NCI-H446 treated with DMSO at 0.1 percent for 48 hours (cell line): ENCODE results near the gene GRAP2.
"Not testable (repeated sequence)": the region's sequence is repeated elsewhere in the genome, so short reads cannot be mapped to it uniquely, and the experiment has no call there.

Experiments used
- DNase-seq: peaks from one replicate; lab custom pipeline; 2025; lab: John Stamatoyannopoulos, UW

Gene GRAP2

GRCh38 chr22:39897841-39898240 lies 3.0 kb upstream of the GRAP2 start:
- DNase-seq: no peak

GRCh38 chr22:39898997-39899396 lies 1.9 kb upstream of the GRAP2 start:
- DNase-seq: no peak

DNA sequence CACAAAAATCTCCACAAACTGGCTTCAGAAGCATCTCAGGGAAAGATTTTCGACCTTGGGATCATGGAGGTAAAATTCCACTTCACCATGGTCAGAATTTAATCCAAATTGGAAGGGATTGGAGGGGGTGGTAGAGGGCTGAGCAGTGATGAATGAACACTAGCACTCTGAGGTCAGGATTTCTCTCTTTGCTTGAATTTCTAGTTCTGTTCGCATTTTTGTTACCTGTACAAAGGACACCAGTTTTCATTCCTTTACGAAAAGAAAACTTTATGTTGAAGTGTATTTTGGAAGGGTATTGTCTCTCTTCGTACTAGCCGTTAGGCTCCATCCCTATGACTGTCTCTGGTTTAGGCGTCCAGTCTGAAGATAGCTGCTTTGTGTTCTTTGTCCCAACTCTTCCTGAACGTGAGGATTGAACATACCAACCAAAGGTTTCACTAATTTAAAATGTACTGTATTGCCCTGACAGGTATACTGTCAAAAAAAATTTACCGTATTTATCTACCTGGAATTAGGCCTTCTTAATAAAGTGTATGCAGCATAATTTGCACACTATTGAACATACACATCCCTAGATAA lies 772 bp downstream of the GRAP2 start:
- DNase-seq: no peak

- not testable (repeated sequence) for DNase-seq
Measured at GRCh38 chr22:39904024-39904423, 3.1 kb downstream of the GRAP2 start.

GRCh38 chr22:39904862-39905261 lies 4.0 kb downstream of the GRAP2 start:
- DNase-seq: no peak

DNA sequence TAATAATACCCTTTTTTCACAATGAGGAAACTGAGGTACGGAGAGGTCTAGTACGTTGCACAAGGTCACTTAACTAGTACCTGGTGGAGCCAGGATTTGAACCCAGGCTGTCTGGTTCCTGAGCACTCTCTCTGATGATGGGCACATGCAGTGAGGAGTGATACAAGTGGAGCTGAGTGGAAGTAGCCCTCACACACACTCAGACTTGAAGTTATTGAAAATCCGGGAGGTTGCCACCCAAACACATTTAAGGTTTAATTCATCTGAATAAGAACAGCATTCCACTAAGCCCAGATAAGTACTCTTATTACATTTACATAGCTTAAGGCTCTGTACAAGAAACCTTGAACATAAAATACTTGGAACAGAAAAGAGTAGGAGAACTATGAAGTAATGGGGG lies 4.8 kb downstream of the GRAP2 start:
- DNase-seq: no peak

DNA sequence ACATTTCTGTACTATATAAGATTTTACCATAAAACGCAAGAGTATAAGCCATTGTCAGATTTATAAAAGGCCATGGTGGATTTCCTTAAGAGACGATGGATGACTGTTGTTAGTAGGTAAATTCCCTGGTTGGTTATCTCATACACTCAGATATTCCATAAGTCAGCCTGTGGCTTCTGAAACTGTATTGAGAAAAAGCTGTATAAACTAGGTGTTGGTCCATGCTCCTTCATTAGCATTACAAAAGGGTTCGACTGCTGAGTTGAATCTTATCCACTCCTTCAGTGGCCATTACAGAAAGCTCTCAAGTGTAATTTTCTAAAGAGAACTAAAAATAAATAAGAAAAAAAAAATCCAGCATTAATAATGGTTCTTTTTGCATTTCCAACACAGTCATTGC lies 5.3 kb downstream of the GRAP2 start:
- DNase-seq: no peak

GRCh38 chr22:39907047-39907446 lies 6.2 kb downstream of the GRAP2 start:
- DNase-seq: no peak

GRCh38 chr22:39907605-39908097 lies 6.8 kb downstream of the GRAP2 start:
- DNase-seq: no peak

GRCh38 chr22:39908136-39908535 lies 7.3 kb downstream of the GRAP2 start:
- DNase-seq: no peak

DNA sequence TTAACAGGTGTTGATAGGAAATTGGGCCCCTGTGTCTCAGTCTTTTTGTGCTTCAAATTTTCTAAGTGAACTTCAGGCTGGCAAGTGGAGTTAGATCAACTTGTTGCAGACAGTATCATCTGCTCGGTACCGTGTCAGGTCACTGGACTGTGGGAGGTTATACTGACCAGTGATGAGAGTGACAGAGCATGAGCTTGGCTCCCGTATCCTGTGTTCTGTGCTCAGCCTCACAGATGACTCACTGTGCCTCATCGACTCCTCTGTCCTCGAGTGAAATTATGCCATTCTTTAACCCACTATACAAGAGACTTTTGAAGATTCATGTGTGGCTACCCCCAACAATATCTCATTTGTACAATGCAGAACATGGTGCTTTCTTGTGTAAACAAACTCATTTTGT lies 7.9 kb downstream of the GRAP2 start:
- no peak for DNase-seq

GRCh38 chr22:39910876-39911613 lies 10.2 kb downstream of the GRAP2 start:
- no peak for DNase-seq

- DNase-seq: no peak
Measured at GRCh38 chr22:39913321-39913720, 12.4 kb downstream of the GRAP2 start.

DNA sequence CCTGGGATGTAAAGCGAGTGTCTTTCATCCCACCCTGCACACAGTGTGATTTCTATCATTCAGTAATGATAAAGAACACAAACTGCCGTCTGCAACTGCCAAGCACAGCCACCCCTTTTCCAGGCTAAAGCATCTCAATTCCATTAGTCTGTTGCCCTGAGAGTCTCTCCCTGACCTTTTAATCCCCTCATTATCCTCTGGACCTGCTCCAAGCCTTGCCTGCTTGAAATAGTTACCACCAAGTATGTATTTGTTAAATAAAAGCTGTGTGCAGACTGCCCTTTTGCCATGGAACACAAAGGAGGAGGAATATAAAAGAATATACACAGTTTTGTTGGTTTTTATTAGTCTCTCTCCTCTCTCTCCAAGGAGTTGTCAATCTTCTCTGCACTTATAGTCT lies 13.0 kb downstream of the GRAP2 start:
- DNase-seq: no peak

GRCh38 chr22:39914584-39914983 lies 13.7 kb downstream of the GRAP2 start:
- no peak for DNase-seq

GRCh38 chr22:39915295-39915726 lies 14.4 kb downstream of the GRAP2 start:
- DNase-seq: no peak

GRCh38 chr22:39916496-39916895 lies 15.6 kb downstream of the GRAP2 start:
- no peak for DNase-seq

DNA sequence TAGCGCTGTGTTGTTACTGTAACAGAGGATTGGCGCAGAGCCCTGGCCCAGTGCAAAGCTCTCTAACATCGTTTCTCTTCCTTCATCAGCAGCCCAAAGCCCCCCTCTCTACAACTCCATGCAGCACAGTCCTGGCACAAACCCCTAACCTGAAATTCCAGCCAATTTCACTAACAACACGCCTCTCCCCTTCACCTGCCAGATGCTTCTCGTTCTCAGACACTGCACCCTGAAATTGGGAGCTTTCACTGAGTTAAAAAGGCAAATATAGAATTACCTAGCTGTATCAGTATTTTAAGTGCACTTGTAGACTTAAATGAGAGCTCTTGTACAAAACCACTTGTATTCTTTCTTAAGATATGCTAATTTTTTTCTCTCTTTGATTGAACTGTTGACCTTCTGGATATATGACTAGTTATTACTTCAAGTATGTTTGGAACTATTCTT lies 16.3 kb downstream of the GRAP2 start:
- no peak for DNase-seq

DNA sequence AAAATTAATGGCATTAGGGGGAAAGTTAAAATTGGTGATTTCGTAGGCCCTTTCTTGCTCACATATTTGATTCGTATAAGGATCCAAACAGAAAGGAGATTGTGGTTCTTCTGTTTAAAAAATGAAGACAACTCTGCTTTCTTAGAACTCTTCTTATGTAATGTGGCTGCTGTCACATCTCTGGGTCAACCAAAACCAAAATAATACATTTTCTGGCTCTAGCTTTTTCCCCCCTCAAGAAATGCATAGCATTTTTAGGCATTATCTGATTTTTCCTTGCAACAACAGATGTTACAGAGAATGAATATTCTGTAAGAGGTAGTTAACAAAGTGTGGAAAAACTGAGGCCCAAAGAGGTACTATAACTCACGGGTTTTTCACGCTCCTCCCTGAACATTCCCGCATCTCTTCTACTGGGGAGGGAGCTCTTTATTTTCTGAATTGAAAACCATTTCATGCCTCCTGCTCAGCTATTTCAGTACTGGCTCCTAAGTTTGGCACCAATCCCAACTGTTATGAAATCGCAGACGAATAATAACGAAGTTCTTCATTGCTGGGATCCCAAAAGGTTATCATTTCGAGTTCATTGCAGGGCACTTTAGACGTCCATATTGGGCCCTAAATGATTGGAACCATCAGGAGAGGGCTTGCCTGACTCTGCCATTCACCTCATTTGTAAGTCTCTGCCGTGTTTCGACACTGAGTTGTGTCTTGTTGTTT lies 17.1 kb downstream of the GRAP2 start:
- DNase-seq: no peak

GRCh38 chr22:39920134-39920743 lies 19.4 kb downstream of the GRAP2 start:
- no peak for DNase-seq

GRCh38 chr22:39923696-39924095 lies 22.8 kb downstream of the GRAP2 start:
- no peak for DNase-seq

DNA sequence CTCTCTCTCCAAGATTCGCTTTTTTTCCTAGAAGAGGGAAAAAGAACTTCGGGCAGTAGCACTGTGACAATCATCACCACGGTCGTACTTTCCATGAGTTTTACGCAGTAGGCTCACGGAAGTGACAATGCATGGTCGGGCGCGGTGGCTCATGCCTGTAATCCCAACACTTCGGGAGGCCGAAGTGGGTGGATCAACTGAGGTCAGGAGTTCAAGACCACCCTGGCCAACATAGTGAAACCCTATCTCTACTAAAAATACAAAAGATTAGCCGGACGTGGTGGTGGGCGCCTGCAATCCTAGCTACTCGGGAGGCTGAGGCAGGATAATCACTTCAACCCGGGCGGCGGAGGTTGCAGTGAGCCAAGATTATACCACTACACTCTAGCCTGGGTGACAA lies 23.4 kb downstream of the GRAP2 start:
- no peak for DNase-seq

DNA sequence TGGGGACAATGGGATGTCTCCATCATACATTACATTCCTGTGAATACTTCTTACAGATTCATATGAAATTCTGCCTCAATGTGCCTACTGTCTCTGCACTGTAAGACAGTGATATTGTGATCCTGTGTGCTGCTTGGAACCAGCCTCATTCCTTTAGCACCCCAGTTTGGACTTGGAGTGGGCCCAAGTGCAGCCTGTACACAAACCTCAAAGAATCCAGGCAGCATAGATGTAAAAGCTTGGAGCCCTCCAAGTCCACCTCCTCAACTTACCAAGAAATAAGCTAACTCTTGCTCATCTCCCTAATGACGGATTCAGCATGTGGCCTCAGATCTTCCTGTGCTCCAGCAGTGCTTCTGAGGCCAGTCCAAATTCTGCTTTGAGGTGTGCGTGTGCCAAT lies 24.4 kb downstream of the GRAP2 start:
- no peak for DNase-seq
